Activated naive CD8-positive, alpha-beta T cell treated with anti-CD3 and anti-CD28 coated beads for 36 hours (primary cell): ENCODE data around the gene BBS10. TPM values are rescaled to one million over a fixed set of nuclear protein-coding genes. Genes with fewer than 3 reads are reported as not detected.
"Not testable (repeated sequence)": the region's sequence is repeated elsewhere in the genome, so short reads cannot be mapped to it uniquely, and the experiment has no call there.

Experiments used
- DNase-seq: peaks from one replicate; pipeline ENCODE4 v3.0.0; 2021
- H3K27ac Mint-ChIP-seq: one replicate; pipeline ENCODE4 v1.8.0; 2022; ENCODE audit warnings: mild to moderate bottlenecking, moderate library complexity, mixed read lengths
- H3K27me3 Mint-ChIP-seq: one replicate; pipeline ENCODE4 v1.8.0; 2022; ENCODE audit warnings: mild to moderate bottlenecking, mixed read lengths
- H3K36me3 Mint-ChIP-seq: one replicate; pipeline ENCODE4 v1.8.0; 2021; ENCODE audit warnings: mild to moderate bottlenecking, mixed read lengths
- H3K4me1 Mint-ChIP-seq: one replicate; pipeline ENCODE4 v1.8.0; 2021; ENCODE audit warnings: mixed read lengths
- H3K4me3 Mint-ChIP-seq: one replicate; pipeline ENCODE4 v1.8.0; 2022; ENCODE audit warnings: mild to moderate bottlenecking, moderate library complexity, mixed read lengths
- H3K9me3 Mint-ChIP-seq: one replicate; pipeline ENCODE4 v1.8.0; 2022; ENCODE audit warnings: mixed read lengths
- total RNA-seq, 2 experiments: library from RNA; stranded (reverse); gene quantifications; one replicate each; pipeline ENCODE4 v1.2.3, GENCODE V29; 2021

Gene BBS10
- total RNA-seq, 2 experiments from 2014 or later = 3.2 to 3.3 TPM

- peak overlapping the region; percentile 89 for H3K4me3 Mint-ChIP-seq
- no peaks in the 10 kb centered on the region for H3K27me3 Mint-ChIP-seq
- H3K36me3 Mint-ChIP-seq = peaks cover 9% of the 10 kb centered on the region
- peak overlapping the region; percentile 94 for H3K27ac Mint-ChIP-seq
- DNase-seq = no peak
- peaks cover 21% of the 10 kb centered on the region for H3K4me1 Mint-ChIP-seq
- H3K9me3 Mint-ChIP-seq = no peaks in the 10 kb centered on the region
Measured at GRCh38 chr12:76346798-76347420, 1.3 kb downstream of the BBS10 start.

- DNase-seq = no peak
- peaks cover 21% of the 10 kb centered on the region for H3K4me1 Mint-ChIP-seq
- no peaks in the 10 kb centered on the region for H3K27me3 Mint-ChIP-seq
- no peak overlapping the region for H3K27ac Mint-ChIP-seq
- H3K36me3 Mint-ChIP-seq = peaks cover 9% of the 10 kb centered on the region
- no peak overlapping the region for H3K4me3 Mint-ChIP-seq
- no peaks in the 10 kb centered on the region for H3K9me3 Mint-ChIP-seq
Measured at GRCh38 chr12:76346236-76346635, 2.0 kb downstream of the BBS10 start.

GRCh38 chr12:76345569-76345968, 2.6 kb downstream of the BBS10 start:
- Mint-ChIP-seq H3K27ac (no peak overlapping the region), H3K4me1 (peaks cover 21% of the 10 kb centered on the region), H3K27me3 (no peaks in the 10 kb centered on the region), H3K9me3 (no peaks in the 10 kb centered on the region), H3K36me3 (peaks cover 9% of the 10 kb centered on the region), H3K4me3 (no peak overlapping the region)
- DNase-seq = no peak

- peaks cover 5% of the 10 kb centered on the region for H3K4me1 Mint-ChIP-seq
- no peak overlapping the region for H3K4me3 Mint-ChIP-seq
- no peaks in the 10 kb centered on the region for H3K27me3 Mint-ChIP-seq
- H3K36me3 Mint-ChIP-seq = peaks cover 3% of the 10 kb centered on the region
- no peak for DNase-seq
- H3K9me3 Mint-ChIP-seq = no peaks in the 10 kb centered on the region
- H3K27ac Mint-ChIP-seq = no peak overlapping the region
Measured at GRCh38 chr12:76341436-76342030, 6.7 kb downstream of the BBS10 start.

- Mint-ChIP-seq H3K9me3 (no peaks in the 10 kb centered on the region), H3K4me1 (peaks cover 2% of the 10 kb centered on the region), H3K27ac (no peak overlapping the region), H3K36me3 (no peaks in the 10 kb centered on the region), H3K4me3 (no peak overlapping the region), H3K27me3 (no peaks in the 10 kb centered on the region)
- DNase-seq = no peak
Measured at GRCh38 chr12:76340680-76341435, 7.4 kb downstream of the BBS10 start.

- no peak overlapping the region for H3K4me3 Mint-ChIP-seq
Measured at GRCh38 chr12:76337583-76337982, 10.6 kb downstream of the BBS10 start.

GRCh38 chr12:76332606-76333005, 15.6 kb downstream of the BBS10 start:
- Mint-ChIP-seq H3K4me3 (no peak overlapping the region), H3K27me3 (peaks cover 9% of the 10 kb centered on the region), H3K9me3 (no peaks in the 10 kb centered on the region)

More at GRCh38 chr12:76337583-76337982, 10.6 kb downstream of the BBS10 start:
- DNase-seq = no peak
- no peak overlapping the region for H3K27ac Mint-ChIP-seq
- H3K27me3 Mint-ChIP-seq = no peaks in the 10 kb centered on the region
- H3K4me1 Mint-ChIP-seq = no peaks in the 10 kb centered on the region
- H3K36me3 Mint-ChIP-seq = no peaks in the 10 kb centered on the region
- no peaks in the 10 kb centered on the region for H3K9me3 Mint-ChIP-seq

GRCh38 chr12:76329606-76330005, 18.6 kb downstream of the BBS10 start:
- Mint-ChIP-seq H3K27me3 (peaks cover 9% of the 10 kb centered on the region), H3K9me3 (peaks cover 2% of the 10 kb centered on the region)

More at GRCh38 chr12:76332606-76333005, 15.6 kb downstream of the BBS10 start:
- Mint-ChIP-seq H3K36me3 (no peaks in the 10 kb centered on the region), H3K4me1 (no peaks in the 10 kb centered on the region), H3K27ac (no peak overlapping the region)
- DNase-seq = no peak

GRCh38 chr12:76329159-76329558, 19.1 kb downstream of the BBS10 start:
- peaks cover 2% of the 10 kb centered on the region for H3K9me3 Mint-ChIP-seq
- no peak for DNase-seq
- H3K27ac Mint-ChIP-seq = no peak overlapping the region
- H3K27me3 Mint-ChIP-seq = peaks cover 9% of the 10 kb centered on the region
- no peaks in the 10 kb centered on the region for H3K4me1 Mint-ChIP-seq
- H3K36me3 Mint-ChIP-seq = no peaks in the 10 kb centered on the region
- H3K4me3 Mint-ChIP-seq = no peak overlapping the region

More at GRCh38 chr12:76329606-76330005, 18.6 kb downstream of the BBS10 start:
- Mint-ChIP-seq H3K4me3 (no peak overlapping the region), H3K4me1 (no peaks in the 10 kb centered on the region), H3K27ac (no peak overlapping the region), H3K36me3 (no peaks in the 10 kb centered on the region)
- DNase-seq = no peak

GRCh38 chr12:76319595-76320319, 28.5 kb downstream of the BBS10 start:
- H3K27me3 Mint-ChIP-seq = peaks cover 24% of the 10 kb centered on the region
- not testable (repeated sequence) for H3K4me1 Mint-ChIP-seq, DNase-seq, H3K4me3 Mint-ChIP-seq, H3K9me3 Mint-ChIP-seq, H3K36me3 Mint-ChIP-seq, H3K27ac Mint-ChIP-seq

- Mint-ChIP-seq H3K36me3 (no peaks in the 10 kb centered on the region), H3K27ac (no peak overlapping the region), H3K4me1 (no peaks in the 10 kb centered on the region), H3K27me3 (peaks cover 24% of the 10 kb centered on the region), H3K4me3 (no peak overlapping the region), H3K9me3 (no peaks in the 10 kb centered on the region)
- DNase-seq = no peak
Measured at GRCh38 chr12:76318773-76319594, 29.2 kb downstream of the BBS10 start.

GRCh38 chr12:76317976-76318375, 30.2 kb downstream of the BBS10 start:
- Mint-ChIP-seq H3K4me3 (no peak overlapping the region), H3K27me3 (peaks cover 24% of the 10 kb centered on the region), H3K9me3 (no peaks in the 10 kb centered on the region), H3K4me1 (no peaks in the 10 kb centered on the region), H3K27ac (no peak overlapping the region), H3K36me3 (no peaks in the 10 kb centered on the region)
- no peak for DNase-seq

- H3K36me3 Mint-ChIP-seq = no peaks in the 10 kb centered on the region
- no peak overlapping the region for H3K27ac Mint-ChIP-seq
- peaks cover 35% of the 10 kb centered on the region for H3K27me3 Mint-ChIP-seq
- H3K4me3 Mint-ChIP-seq = no peak overlapping the region
- no peaks in the 10 kb centered on the region for H3K4me1 Mint-ChIP-seq
- H3K9me3 Mint-ChIP-seq = no peaks in the 10 kb centered on the region
- no peak for DNase-seq
Measured at GRCh38 chr12:76316468-76316867, 31.7 kb downstream of the BBS10 start.

- Mint-ChIP-seq H3K4me1 (no peaks in the 10 kb centered on the region), H3K36me3 (no peaks in the 10 kb centered on the region), H3K27me3 (peaks cover 37% of the 10 kb centered on the region), H3K4me3 (no peak overlapping the region), H3K27ac (no peak overlapping the region), H3K9me3 (no peaks in the 10 kb centered on the region)
- DNase-seq = no peak
Measured at GRCh38 chr12:76313299-76313698, 34.9 kb downstream of the BBS10 start.
